IMR-90 (cell line): Measurements from ENCODE around the gene CACNA2D3. TPM values are rescaled to one million over a fixed set of nuclear protein-coding genes. Genes with fewer than 3 reads are reported as not detected.

ENCODE experiments used
- ATAC-seq: fragments of 200-7000 bp; cut with Tn5 transposase; 2 replicates; pipeline ENCODE4 v1.9.1; 2020; ENCODE audit warnings: low read depth, mild to moderate bottlenecking, moderate library complexity
- BruUV-seq: library from RNA; stranded (reverse); fragments of 400-500 nt; replicated peaks from 2 replicates; lab custom pipeline; 2021; lab: Mats Ljungman, UMichigan
- CTCF ChIA-PET: fragments of 300-600 bp; formaldehyde crosslinking; extraction: SDS; loops from one replicate; lab custom pipeline; 2021; ENCODE audit warnings: antibody characterized with exemption; lab: Yijun Ruan, JAX
- POLR2A ChIA-PET: fragments of 300-600 bp; sonication (Branson Sonifier 250); formaldehyde crosslinking; loops from one replicate; lab custom pipeline; 2022; ENCODE audit warnings: antibody characterized with exemption; ENCODE audit not compliant: unreplicated experiment; lab: Charles Lee
- DNase-seq: peaks from one replicate; pipeline ENCODE4 v3.0.0; 2013
- H2AFZ ChIP-seq: replicated peaks from 2 replicates; pipeline ENCODE3; 2013; ENCODE audit warnings: low read length, mild to moderate bottlenecking; ENCODE audit not compliant: poor library complexity
- H2AK5ac ChIP-seq: 2 replicates; pipeline ENCODE4 v1.6.1; 2013; ENCODE audit warnings: low read depth, low read length, inconsistent platforms
- H2AK9ac ChIP-seq: replicated peaks from 2 replicates; pipeline ENCODE3; 2013; ENCODE audit warnings: mild to moderate bottlenecking, low read depth, low read length, moderate library complexity; ENCODE audit not compliant: poor library complexity
- H2BK120ac ChIP-seq: 2 replicates; pipeline ENCODE4 v1.6.1; 2013; ENCODE audit warnings: low read depth, low read length, inconsistent platforms
- H2BK15ac ChIP-seq: 3 replicates; pipeline ENCODE4 v1.6.1; 2013; ENCODE audit warnings: low read depth, low read length, inconsistent platforms
- H2BK20ac ChIP-seq: 2 replicates; pipeline ENCODE4 v1.6.1; 2013; ENCODE audit warnings: low read depth, mild to moderate bottlenecking, inconsistent platforms, low read length, moderate library complexity
- H2BK5ac ChIP-seq: 2 replicates; pipeline ENCODE4 v1.6.1; 2013; ENCODE audit warnings: mild to moderate bottlenecking, low read depth, low read length, inconsistent platforms; ENCODE audit not compliant: poor library complexity, severe bottlenecking
- H3K14ac ChIP-seq: replicated peaks from 2 replicates; pipeline ENCODE4 v1.6.1; 2013; ENCODE audit warnings: low read depth, low read length, inconsistent platforms
- H3K18ac ChIP-seq: 2 replicates; pipeline ENCODE4 v1.6.1; 2013; ENCODE audit warnings: low read depth, low read length, control low read depth
- H3K23ac ChIP-seq: 2 replicates; pipeline ENCODE4 v1.6.1; 2013; ENCODE audit warnings: low read depth, low read length, inconsistent platforms
- H3K27ac ChIP-seq: 2 replicates; pipeline ENCODE4 v1.5.1; 2013; ENCODE audit warnings: mild to moderate bottlenecking, control low read depth, low read length; ENCODE audit not compliant: insufficient read depth
- H3K27me3 ChIP-seq: 2 replicates; pipeline ENCODE4 v1.6.1; 2013; ENCODE audit warnings: low read length; ENCODE audit not compliant: control insufficient read depth, insufficient read depth
- H3K36me3 ChIP-seq: 2 replicates; pipeline ENCODE4 v1.6.1; 2013; ENCODE audit warnings: low read length, mixed read lengths; ENCODE audit not compliant: control insufficient read depth, insufficient read depth
- H3K4ac ChIP-seq: 2 replicates; pipeline ENCODE4 v1.6.1; 2013; ENCODE audit warnings: low read depth, low read length, inconsistent platforms
- H3K4me1 ChIP-seq: 2 replicates; pipeline ENCODE4 v1.6.1; 2013; ENCODE audit warnings: low read length, mixed read lengths; ENCODE audit not compliant: control insufficient read depth, insufficient read depth
- H3K4me2 ChIP-seq: 2 replicates; pipeline ENCODE4 v1.6.1; 2013; ENCODE audit warnings: low read depth, mild to moderate bottlenecking, control low read depth, low read length, moderate library complexity
- H3K4me3 ChIP-seq: 2 replicates; pipeline ENCODE4 v1.5.1; 2013; ENCODE audit warnings: low read depth, mild to moderate bottlenecking, control low read depth, low read length, moderate library complexity; ENCODE audit not compliant: insufficient read depth
- H3K56ac ChIP-seq: 2 replicates; pipeline ENCODE4 v1.6.1; 2013; ENCODE audit warnings: low read length, inconsistent platforms; ENCODE audit not compliant: insufficient read depth; ENCODE audit errors: extremely low read depth
- H3K79me1 ChIP-seq, 2 experiments: 2 replicates each; pipeline ENCODE4 v1.6.1; 2013; ENCODE audit warnings: low read length in 2 of 2, inconsistent platforms in 1 of 2, low read depth in 1 of 2
- H3K9ac ChIP-seq: 2 replicates; pipeline ENCODE4 v1.6.1; 2013; ENCODE audit warnings: low read depth, low read length, control low read depth
- H3K9me1 ChIP-seq: 2 replicates; pipeline ENCODE4 v1.6.1; 2013; ENCODE audit warnings: low read length, inconsistent platforms; ENCODE audit not compliant: insufficient read depth
- H3K9me3 ChIP-seq: 2 replicates; pipeline ENCODE4 v1.6.1; 2013; ENCODE audit warnings: low read length; ENCODE audit not compliant: control insufficient read depth, insufficient read depth
- H4K20me1 ChIP-seq: 2 replicates; pipeline ENCODE4 v1.6.1; 2013; ENCODE audit warnings: low read length, inconsistent platforms; ENCODE audit not compliant: insufficient read depth
- H4K5ac ChIP-seq: 2 replicates; pipeline ENCODE4 v1.6.1; 2013; ENCODE audit warnings: mild to moderate bottlenecking, low read depth, low read length, control low read depth
- H4K8ac ChIP-seq, 2 experiments: 2 replicates each; pipeline ENCODE4 v1.6.1; 2013; ENCODE audit warnings: low read depth in 2 of 2, low read length in 2 of 2, control low read depth in 1 of 2, inconsistent platforms in 1 of 2
- H4K91ac ChIP-seq: 2 replicates; pipeline ENCODE4 v1.6.1; 2013; ENCODE audit warnings: low read depth, low read length, inconsistent platforms; ENCODE audit not compliant: insufficient read depth
- BHLHE40 ChIP-seq: fragments of 150-350 bp; IDR thresholded peaks from 2 replicates; pipeline ENCODE4 v1.6.1; 2016; ENCODE audit warnings: mild to moderate bottlenecking, low read depth, low read length
- CEBPB ChIP-seq: IDR thresholded peaks from 2 replicates; pipeline ENCODE4 v1.6.1; 2012; ENCODE audit warnings: low read depth, low read length, improper control_type of control experiment
- CTCF ChIP-seq: conservative IDR thresholded peaks from 2 replicates; pipeline ENCODE4 v1.5.1; 2012; ENCODE audit warnings: mild to moderate bottlenecking, low read depth, low read length, improper control_type of control experiment
- ELK1 ChIP-seq: fragments of 150-350 bp; IDR thresholded peaks from 2 replicates; pipeline ENCODE4 v1.6.1; 2016; ENCODE audit warnings: low read depth, mild to moderate bottlenecking, low read length, moderate library complexity, borderline replicate concordance
- FOS ChIP-seq: fragments of 150-350 bp; IDR thresholded peaks from 2 replicates; pipeline ENCODE4 v1.6.1; 2016; ENCODE audit warnings: low read depth, low read length
- MAZ ChIP-seq: IDR thresholded peaks from 2 replicates; pipeline ENCODE4 v1.6.1; 2012; ENCODE audit warnings: low read depth, mild to moderate bottlenecking, low read length, improper control_type of control experiment, moderate library complexity, borderline replicate concordance
- MXI1 ChIP-seq: IDR thresholded peaks from 2 replicates; pipeline ENCODE4 v1.6.1; 2012; ENCODE audit warnings: low read depth, mild to moderate bottlenecking, low read length, moderate library complexity, borderline replicate concordance
- NFE2L2 ChIP-seq: fragments of 150-350 bp; IDR thresholded peaks from 2 replicates; pipeline ENCODE4 v1.6.1; 2016; ENCODE audit warnings: low read depth, mild to moderate bottlenecking, low read length
- POLR2A ChIP-seq: IDR thresholded peaks from 2 replicates; pipeline ENCODE4 v1.6.1; 2012; ENCODE audit warnings: mild to moderate bottlenecking, low read depth, low read length
- RFX5 ChIP-seq: IDR thresholded peaks from 2 replicates; pipeline ENCODE4 v1.8.0; 2012; ENCODE audit warnings: low read depth, mild to moderate bottlenecking, low read length, moderate library complexity
- SMC3 ChIP-seq: fragments of 150-350 bp; IDR thresholded peaks from 2 replicates; pipeline ENCODE4 v1.6.1; 2016; ENCODE audit warnings: low read depth, mild to moderate bottlenecking, antibody characterized with exemption, low read length, moderate library complexity
- USF2 ChIP-seq: fragments of 150-350 bp; IDR thresholded peaks from 2 replicates; pipeline ENCODE4 v1.6.1; 2017; ENCODE audit warnings: mild to moderate bottlenecking, antibody characterized with exemption, low read length, low read depth
- WGBS, 2 experiments: methylation state at CpG; one replicate each; pipeline versions ENCODE4 v1.1.5 to v1.1.7; 2013; ENCODE audit warnings: missing lambda C conversion rate in 2 of 2; ENCODE audit not compliant: insufficient read length in 1 of 2; ENCODE audit errors: extremely low coverage in 2 of 2; 5-methylcytosine and 5-hydroxymethylcytosine counted together
- dilution Hi-C: fragments of 300-500 bp; cut with HindIII; formaldehyde crosslinking; loops from one replicate; pipeline ENCODE4 v1.14.3; 2018; ENCODE audit warnings: low sequenced_read_pairs; ENCODE audit not compliant: unreplicated experiment
- in situ Hi-C: fragments of 300-500 bp; cut with MboI; formaldehyde crosslinking; loops from 3 replicates; pipeline ENCODE4 v1.14.3; 2019; ENCODE audit warnings: low sequenced_read_pairs, inconsistent platforms, mixed read lengths
- intact Hi-C: fragments of 100-400 bp; cut with micrococcal nuclease; formaldehyde crosslinking; loops from 2 replicates; pipeline ENCODE4 v1.10.0; 2022
- polyA plus RNA-seq, 3 experiments: library from polyadenylated mRNA; depleted of rRNA; stranded (reverse); fragments of >200 nt; gene quantifications; 2 replicates each; pipeline ENCODE4 v1.2.3, GENCODE V29; 2012; ENCODE audit warnings: low replicate concordance in 1 of 3
- total RNA-seq: library from RNA; depleted of rRNA; stranded (reverse); fragments of >200 nt; gene quantifications from 2 replicates; pipeline ENCODE4 v1.2.3, GENCODE V29; 2012

The CACNA2D3 gene
- total and polyA plus RNA-seq, 2 of the 4 experiments (the other 2 are of a cell fraction) = 0.36 to 0.41 TPM

GRCh38 chr3:54733106-54734006, 611.0 kb downstream of the CACNA2D3 start (continued):
- TF ChIP-seq POLR2A (no peak), FOS (no peak)

- Histone ChIP-seq H3K9me1 (no peaks in the 10 kb centered on the region), H3K9me3 (no peaks in the 10 kb centered on the region), H4K20me1 (no peaks in the 10 kb centered on the region), H2BK15ac (no peak overlapping the region), H3K9ac (no peak overlapping the region), H3K4me1 (no peaks in the 10 kb centered on the region), H4K8ac (no peak overlapping the region), H3K27ac (no peak overlapping the region), H4K91ac (no peak overlapping the region), H2BK120ac (no peak overlapping the region), H3K79me1 (no peaks in the 10 kb centered on the region), H3K27me3 (peaks cover 1% of the 10 kb centered on the region; the same call in 1 of the 2 replicates), H3K36me3 (no peaks in the 10 kb centered on the region), H2AFZ (no peak overlapping the region), H3K23ac (no peak overlapping the region), H3K14ac (no peak overlapping the region), H4K5ac (no peak overlapping the region), H2AK5ac (no peak overlapping the region), H3K4me3 (no peak overlapping the region), H3K18ac (no peak overlapping the region), H3K56ac (no peak overlapping the region), H3K4me2 (no peak overlapping the region), H2AK9ac (no peak overlapping the region), H2BK20ac (no peak overlapping the region), H2BK5ac (no peak overlapping the region), H3K4ac (no peak overlapping the region)
- intact Hi-C loops = no loop called here
- POLR2A ChIA-PET = no interaction called here
- ATAC-seq (no peak), DNase-seq (no peak)
- CTCF ChIA-PET = no interaction called here
- dilution Hi-C loops = no loop called here
- BruUV-seq = no TSS peak
- WGBS, 2 experiments = no CpG with 5 or more reads among the region's 1 CpG
- in situ Hi-C loops = no loop called here
- TF ChIP-seq FOS (no peak), NFE2L2 (no peak), USF2 (no peak), MAZ (no peak), RFX5 (no peak), MXI1 (no peak), POLR2A (no peak), SMC3 (no peak), ELK1 (no peak), CEBPB (no peak), CTCF (no peak), BHLHE40 (no peak)
Measured at GRCh38 chr3:54736459-54736858, 614.1 kb downstream of the CACNA2D3 start.
